Measurements from ENCODE around the gene SNRPA. TPM values are rescaled to one million over a fixed set of nuclear protein-coding genes. Genes with fewer than 3 reads are reported as not detected.

Gene SNRPA
- total RNA-seq, 1 experiment from 2014 or later = 225 TPM

- TF ChIP-seq, protein P1, sequence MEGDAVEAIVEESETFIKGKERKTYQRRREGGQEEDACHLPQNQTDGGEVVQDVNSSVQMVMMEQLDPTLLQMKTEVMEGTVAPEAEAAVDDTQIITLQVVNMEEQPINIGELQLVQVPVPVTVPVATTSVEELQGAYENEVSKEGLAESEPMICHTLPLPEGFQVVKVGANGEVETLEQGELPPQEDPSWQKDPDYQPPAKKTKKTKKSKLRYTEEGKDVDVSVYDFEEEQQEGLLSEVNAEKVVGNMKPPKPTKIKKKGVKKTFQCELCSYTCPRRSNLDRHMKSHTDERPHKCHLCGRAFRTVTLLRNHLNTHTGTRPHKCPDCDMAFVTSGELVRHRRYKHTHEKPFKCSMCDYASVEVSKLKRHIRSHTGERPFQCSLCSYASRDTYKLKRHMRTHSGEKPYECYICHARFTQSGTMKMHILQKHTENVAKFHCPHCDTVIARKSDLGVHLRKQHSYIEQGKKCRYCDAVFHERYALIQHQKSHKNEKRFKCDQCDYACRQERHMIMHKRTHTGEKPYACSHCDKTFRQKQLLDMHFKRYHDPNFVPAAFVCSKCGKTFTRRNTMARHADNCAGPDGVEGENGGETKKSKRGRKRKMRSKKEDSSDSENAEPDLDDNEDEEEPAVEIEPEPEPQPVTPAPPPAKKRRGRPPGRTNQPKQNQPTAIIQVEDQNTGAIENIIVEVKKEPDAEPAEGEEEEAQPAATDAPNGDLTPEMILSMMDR (conservative IDR thresholded peaks at IDR 0.05) = no peak
- no peak overlapping the region for H2BK20ac ChIP-seq (ENCODE audit: low read depth, low read length, poor library complexity, severe bottlenecking)
- no peak overlapping the region for H3K14ac ChIP-seq (ENCODE audit: insufficient read depth, low read length)
- no peak overlapping the region for H3K23ac ChIP-seq (ENCODE audit: insufficient read length, low read depth, low read length)
- no peaks in the 10 kb centered on the region for H3K9me3 ChIP-seq (ENCODE audit: control insufficient read depth, low read depth, low read length)
- WGBS (ENCODE audit: extremely low coverage, insufficient read length, low lambda C conversion rate) = no CpG with 5 or more reads among the region's 2 CpGs
- H3K27me3 Mint-ChIP-seq (ENCODE audit: low read depth) = peaks cover 2% of the 10 kb centered on the region
- peak overlapping the region in 1 of 2 experiments; percentile 40; a peak in 1 of 5 replicates for H3K4me3 Mint-ChIP-seq
- H3K4ac ChIP-seq (ENCODE audit: low read depth, low read length) = no peak overlapping the region
- no peak overlapping the region for H3K18ac ChIP-seq (ENCODE audit: insufficient read length, low read depth, low read length)
- no peak overlapping the region for H2BK12ac ChIP-seq (ENCODE audit: insufficient read length, low read depth, low read length)
- H3K27ac Mint-ChIP-seq = peak overlapping the region in 2 of 3 experiments; percentile 48 to 74; a peak in 1 of 7 replicates
- no peak overlapping the region for H2BK15ac ChIP-seq (ENCODE audit: low read depth, low read length)
- H3K9ac ChIP-seq (ENCODE audit: extremely low read depth, insufficient read length, low read length) = no peak overlapping the region
- peaks cover 4% of the 10 kb centered on the region for H4K20me1 ChIP-seq (ENCODE audit: control insufficient read depth, insufficient read depth, insufficient read length)
- peaks cover 8% of the 10 kb centered on the region for H3K79me1 ChIP-seq (ENCODE audit: insufficient read depth, low read depth, low read length, poor library complexity, severe bottlenecking)
- no peak overlapping the region for H4K8ac ChIP-seq (replicated peaks; ENCODE audit: insufficient read length, low read depth, low read length)
- H3K4me1 Mint-ChIP-seq = peaks cover 65 to 78% of the 10 kb centered on the region in 2 experiments
- no peak overlapping the region for H2BK120ac ChIP-seq (ENCODE audit: low read depth, low read length, poor library complexity, severe bottlenecking)
- no peak overlapping the region for H3K27ac ChIP-seq (ENCODE audit: insufficient read length, low read depth, low read length)
- H3K56ac ChIP-seq (ENCODE audit: insufficient read length, low read depth, low read length) = no peak overlapping the region
- H3K36me3 Mint-ChIP-seq (ENCODE audit: insufficient read depth in 1 of 3, low read depth in 3 of 3) = peaks cover 32 to 73% (median 58%) of the 10 kb centered on the region in 3 experiments; a peak in 6 of 7 replicates
- H4K91ac ChIP-seq (ENCODE audit: insufficient read length, low read depth, low read length) = no peak overlapping the region
- H3K4me1 ChIP-seq (ENCODE audit: insufficient read depth, low read length) = peaks cover 15% of the 10 kb centered on the region
- H3K4me2 ChIP-seq (ENCODE audit: insufficient read depth, insufficient read length, low read length) = no peak overlapping the region
- H3K79me2 ChIP-seq (ENCODE audit: insufficient read depth, low read length) = peaks cover 14% of the 10 kb centered on the region; the same call in 1 of the 2 replicates
- H3K27me3 ChIP-seq (ENCODE audit: insufficient read depth, low read length) = no peaks in the 10 kb centered on the region
- H3T11ph ChIP-seq (ENCODE audit: low read length) = no peak overlapping the region
- no peak overlapping the region for H2AFZ ChIP-seq (ENCODE audit: low read length)
- DNase-seq = no peak
- no peaks in the 10 kb centered on the region; a peak in 2 of 5 replicates for H3K9me3 Mint-ChIP-seq
- no peak overlapping the region for H2BK5ac ChIP-seq (ENCODE audit: insufficient read length, low read length)
- no peak overlapping the region for H4K5ac ChIP-seq (ENCODE audit: insufficient read length, low read depth, low read length)
- no peaks in the 10 kb centered on the region for H3K23me2 ChIP-seq (ENCODE audit: insufficient read length, low read depth, low read length, poor library complexity, severe bottlenecking)
- no peak overlapping the region for H2AK5ac ChIP-seq (ENCODE audit: insufficient read length, low read length)
Measured at GRCh38 chr19:40805258-40805868, 54.4 kb downstream of the SNRPA start.
